HFFc6 (cell line): ENCODE measurements around the gene WSCD1. TPM values are rescaled to one million over a fixed set of nuclear protein-coding genes. Genes with fewer than 3 reads are reported as not detected.

ENCODE experiments used
- DNase-seq: peaks from one replicate; pipeline ENCODE4 v3.0.0-alpha.2; 2018
- H3K27ac Mint-ChIP-seq: 2 replicates; pipeline ENCODE4 v1.8.0; 2020; ENCODE audit warnings: mild to moderate bottlenecking, mixed read lengths
- H3K27me3 Mint-ChIP-seq: 2 replicates; pipeline ENCODE4 v1.8.0; 2021; ENCODE audit warnings: mild to moderate bottlenecking, moderate library complexity, mixed read lengths; ENCODE audit not compliant: insufficient read depth
- H3K36me3 Mint-ChIP-seq: 2 replicates; pipeline ENCODE4 v1.8.0; 2021; ENCODE audit warnings: low read depth, mixed read lengths
- H3K4me1 Mint-ChIP-seq: 2 replicates; pipeline ENCODE4 v1.8.0; 2020; ENCODE audit warnings: low read depth, mixed read lengths
- H3K4me3 Mint-ChIP-seq: 2 replicates; pipeline ENCODE4 v1.8.0; 2020; ENCODE audit warnings: mild to moderate bottlenecking, moderate library complexity, mixed read lengths
- H3K9me3 Mint-ChIP-seq: 2 replicates; pipeline ENCODE4 v1.8.0; 2020; ENCODE audit warnings: mild to moderate bottlenecking, mixed read lengths
- CTCF ChIP-seq: fragments of 200-600 bp; sonication (generic); IDR thresholded peaks from 2 replicates; pipeline ENCODE4 v1.5.0; 2021; ENCODE audit warnings: antibody characterized with exemption, mild to moderate bottlenecking
- total RNA-seq, 6 experiments: library from RNA; stranded (reverse); fragmentation: NEBNext Ultra II Directional; extraction: Animal tissue kit (Norgen Biotek cat#: 25700); gene quantifications; 2 replicates in 1 of 6; 3 replicates in 5 of 6; pipeline ENCODE4 v1.2.3, GENCODE V29; 2021

WSCD1 gene
- total RNA-seq, 6 experiments from 2014 or later = not detected

GRCh38 chr17:6084311-6085161, 14.4 kb downstream of the WSCD1 start:
- Mint-ChIP-seq H3K27me3 (peaks cover 16% of the 10 kb centered on the region), H3K4me1 (no peaks in the 10 kb centered on the region), H3K27ac (no peak overlapping the region), H3K36me3 (no peaks in the 10 kb centered on the region), H3K4me3 (no peak overlapping the region), H3K9me3 (no peaks in the 10 kb centered on the region)
- no peak for TF ChIP-seq CTCF
- no peak for DNase-seq

- no peaks in the 10 kb centered on the region for H3K9me3 Mint-ChIP-seq
- H3K27me3 Mint-ChIP-seq = peaks cover 18% of the 10 kb centered on the region
- TF ChIP-seq CTCF = no peak
- H3K4me3 Mint-ChIP-seq = no peak overlapping the region
- no peak overlapping the region for H3K27ac Mint-ChIP-seq
- DNase-seq = no peak
- H3K36me3 Mint-ChIP-seq = no peaks in the 10 kb centered on the region
- H3K4me1 Mint-ChIP-seq = no peaks in the 10 kb centered on the region
These were observed 15.6 kb downstream of the WSCD1 start for GRCh38 chr17:6085812-6086211.

GRCh38 chr17:6086603-6087400, 16.6 kb downstream of the WSCD1 start:
- Mint-ChIP-seq H3K36me3 (no peaks in the 10 kb centered on the region), H3K4me3 (no peak overlapping the region), H3K27ac (no peak overlapping the region), H3K9me3 (no peaks in the 10 kb centered on the region), H3K4me1 (no peaks in the 10 kb centered on the region), H3K27me3 (peaks cover 21% of the 10 kb centered on the region)
- no peak for DNase-seq
- TF ChIP-seq CTCF = no peak

GRCh38 chr17:6088141-6088540, 18.0 kb downstream of the WSCD1 start:
- H3K27me3 Mint-ChIP-seq = peaks cover 18% of the 10 kb centered on the region
- no peaks in the 10 kb centered on the region for H3K9me3 Mint-ChIP-seq
- no peaks in the 10 kb centered on the region for H3K36me3 Mint-ChIP-seq
- no peaks in the 10 kb centered on the region for H3K4me1 Mint-ChIP-seq
- no peak overlapping the region for H3K27ac Mint-ChIP-seq
- no peak overlapping the region for H3K4me3 Mint-ChIP-seq
- no peak for TF ChIP-seq CTCF
- DNase-seq = no peak

GRCh38 chr17:6090253-6090652, 20.1 kb downstream of the WSCD1 start:
- Mint-ChIP-seq H3K27me3 (peaks cover 22% of the 10 kb centered on the region), H3K9me3 (no peaks in the 10 kb centered on the region; the same call in 1 of the 2 replicates), H3K4me3 (no peak overlapping the region), H3K27ac (no peak overlapping the region), H3K36me3 (no peaks in the 10 kb centered on the region), H3K4me1 (no peaks in the 10 kb centered on the region)
- no peak for DNase-seq
- no peak for TF ChIP-seq CTCF
